ENCODE measurements around the gene USP48.
"Not testable (repeated sequence)": the region's sequence is repeated elsewhere in the genome, so short reads cannot be mapped to it uniquely, and the experiment has no call there.

The USP48 gene

GRCh38 chr1:21815724-21816321, 32.9 kb upstream of the USP48 start:
- DNase-seq, result no peak

GRCh38 chr1:21814981-21815582, 32.1 kb upstream of the USP48 start:
- no peak for DNase-seq

- no peak for DNase-seq
Observed at GRCh38 chr1:21814241-21814918, 31.4 kb upstream of the USP48 start.

- no peak for DNase-seq
Observed at GRCh38 chr1:21813542-21813941, 30.6 kb upstream of the USP48 start.

GRCh38 chr1:21811875-21812305, 28.9 kb upstream of the USP48 start, which contains the start of gene LDLRAD2:
TSS of gene LDLRAD2 (plus strand) at chr1:21812265. CDS start at chr1:21812452, 187 bp downstream.
- no peak for DNase-seq

- DNase-seq, result no peak
Observed at GRCh38 chr1:21804536-21804935, 21.6 kb upstream of the USP48 start.

- no peak for DNase-seq
Observed at GRCh38 chr1:21801100-21801499, 18.2 kb upstream of the USP48 start.

GRCh38 chr1:21799730-21800129, 16.8 kb upstream of the USP48 start:
- no peak for DNase-seq

- DNase-seq, result no peak
Observed at GRCh38 chr1:21795075-21795474, 12.1 kb upstream of the USP48 start.

- DNase-seq, result no peak
Observed at GRCh38 chr1:21794656-21795055, 11.7 kb upstream of the USP48 start.

GRCh38 chr1:21793104-21793503, 10.2 kb upstream of the USP48 start:
- no peak for DNase-seq

- DNase-seq, result no peak
Observed at GRCh38 chr1:21786640-21787039, 3.7 kb upstream of the USP48 start.

GRCh38 chr1:21785764-21786163, 2.8 kb upstream of the USP48 start:
- not testable (repeated sequence) for DNase-seq

GRCh38 chr1:21783679-21784603, 992 bp upstream of the USP48 start:
- no peak for DNase-seq

- peak; percentile 32 for DNase-seq
Observed at GRCh38 chr1:21782349-21782867, 541 bp downstream of the USP48 start.

- no peak for DNase-seq
Observed at GRCh38 chr1:21781815-21782348, 1.1 kb downstream of the USP48 start.

GRCh38 chr1:21779613-21780521, 3.1 kb downstream of the USP48 start:
- DNase-seq, result no peak

GRCh38 chr1:21778405-21778727, 4.6 kb downstream of the USP48 start:
- DNase-seq, result no peak

GRCh38 chr1:21776925-21777324, 6.0 kb downstream of the USP48 start:
- DNase-seq, result not testable (repeated sequence)

GRCh38 chr1:21775985-21776562, 6.9 kb downstream of the USP48 start:
- no peak for DNase-seq

- no peak for DNase-seq
Observed at GRCh38 chr1:21775550-21775914, 7.4 kb downstream of the USP48 start.
